Measurements from ENCODE around the gene RPL6. TPM values are rescaled to one million over a fixed set of nuclear protein-coding genes. Genes with fewer than 3 reads are reported as not detected.
"Not testable (repeated sequence)": the region's sequence is repeated elsewhere in the genome, so short reads cannot be mapped to it uniquely, and the experiment has no call there.

The RPL6 gene
- polyA plus RNA-seq, 1 donor from 2014 or later = 701 TPM

DNA sequence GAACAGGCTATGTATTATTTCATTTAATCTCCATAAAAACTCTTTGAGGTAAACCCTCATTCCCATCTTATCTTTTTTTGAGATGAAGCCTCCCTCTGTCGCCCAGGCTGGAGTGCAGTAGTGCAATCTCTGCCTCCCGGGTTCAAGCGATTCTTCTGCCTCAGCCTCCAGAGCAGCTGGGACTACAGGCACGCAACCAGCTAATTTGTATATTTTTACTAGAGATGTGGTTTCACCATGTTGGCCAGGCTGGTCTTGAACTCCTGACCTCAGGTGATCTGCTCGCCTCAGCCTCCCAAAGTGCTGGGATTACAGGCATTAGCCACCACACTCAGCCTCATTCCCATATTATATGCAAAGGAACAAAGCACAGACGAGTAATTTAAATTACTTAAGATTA lies 1.7 kb downstream of the RPL6 start:
- H3K27ac Mint-ChIP-seq = peak overlapping the region; percentile 84 to 100 (median 99)
- not testable (repeated sequence) for H3K9me3 Mint-ChIP-seq, H3K36me3 Mint-ChIP-seq, H3K27me3 Mint-ChIP-seq
- peaks cover 25 to 38% (median 28%) of the 10 kb centered on the region in 3 donors for H3K4me1 Mint-ChIP-seq
- peak overlapping the region; percentile 99 to 100 (median 100) for H3K4me3 Mint-ChIP-seq

DNA sequence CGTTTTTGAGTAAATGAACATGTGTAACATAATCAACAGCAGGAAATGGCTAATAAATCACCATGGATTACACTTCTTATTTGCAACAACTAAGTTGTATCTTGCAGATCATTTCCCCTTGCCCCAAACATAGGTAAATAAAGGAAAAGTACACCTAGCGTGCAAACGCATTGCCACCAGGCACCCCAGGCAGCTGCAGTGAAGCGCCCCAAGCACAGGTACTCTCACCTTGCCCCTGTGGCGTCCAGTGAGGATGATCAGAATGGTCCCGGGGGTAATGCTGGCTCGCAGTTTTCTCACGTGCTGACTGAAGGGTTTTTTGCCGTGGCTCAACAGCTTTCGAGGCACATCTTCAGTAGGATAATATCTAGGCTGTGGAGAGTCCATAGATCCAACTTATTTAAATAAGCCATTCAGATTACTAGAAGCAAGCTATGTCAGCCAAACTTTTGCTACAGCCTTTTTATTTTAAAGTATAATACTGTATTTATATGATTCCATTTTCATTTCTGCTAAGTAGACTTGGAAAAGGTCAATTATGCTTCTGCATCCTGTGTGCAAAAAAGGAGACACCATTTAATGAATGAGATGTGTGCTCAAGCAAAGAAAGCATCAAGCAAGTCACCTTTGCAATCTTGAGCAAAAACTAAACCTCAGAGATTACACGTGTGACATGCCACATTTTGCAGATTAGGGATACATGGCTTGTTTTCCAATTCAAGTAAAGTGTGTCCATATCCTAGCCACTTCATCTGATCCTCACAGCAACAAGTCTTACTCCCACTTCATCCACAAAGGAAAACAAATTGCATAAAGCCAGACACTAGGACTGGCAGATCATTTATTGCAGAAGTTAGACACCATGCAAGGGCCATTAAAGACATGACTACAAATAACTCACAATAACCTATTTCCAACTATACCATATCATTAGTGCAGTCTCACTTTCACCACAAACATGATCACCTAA lies 2.6 kb downstream of the RPL6 start:
- Mint-ChIP-seq H3K27me3 (no peaks in the 10 kb centered on the region), H3K36me3 (peaks cover 1% of the 10 kb centered on the region), H3K27ac (peak overlapping the region in 2 of 3 donors; percentile 59 to 99), H3K9me3 (no peaks in the 10 kb centered on the region), H3K4me3 (peak overlapping the region; percentile 46 to 100 (median 100)), H3K4me1 (peaks cover 25 to 38% (median 28%) of the 10 kb centered on the region in 3 donors)

DNA sequence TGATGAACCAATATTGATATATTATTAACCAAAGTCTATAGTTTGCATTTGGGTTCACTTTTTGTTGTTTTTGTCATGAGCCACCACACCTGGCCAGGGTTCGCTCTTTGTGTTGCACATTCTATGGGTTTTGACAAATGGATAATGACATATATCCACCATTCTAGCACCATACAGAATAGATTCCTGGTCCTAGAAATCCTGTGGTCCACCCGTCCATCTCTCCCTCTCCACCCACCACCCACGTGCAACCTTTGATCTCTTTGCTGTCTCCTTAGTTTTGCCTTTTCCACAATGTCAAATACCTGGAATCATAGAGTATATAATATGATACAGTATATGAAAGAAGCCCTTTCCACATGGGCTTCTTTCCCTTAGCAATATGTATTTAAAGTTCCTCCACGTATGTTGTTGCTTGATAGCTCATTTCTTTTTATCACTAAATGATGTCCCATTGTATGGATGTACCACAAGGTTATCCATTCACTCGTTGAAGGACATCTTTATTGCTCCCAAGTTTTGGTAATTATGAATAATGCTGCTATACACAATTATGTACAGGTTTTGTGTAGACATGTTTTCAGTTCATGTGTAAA lies 7.4 kb downstream of the RPL6 start:
- no peaks in the 10 kb centered on the region for H3K27me3 Mint-ChIP-seq
- H3K4me3 Mint-ChIP-seq = no peak overlapping the region
- no peaks in the 10 kb centered on the region for H3K9me3 Mint-ChIP-seq
- H3K4me1 Mint-ChIP-seq = peaks cover 1 to 7% (median 3%) of the 10 kb centered on the region in 3 donors
- H3K36me3 Mint-ChIP-seq = peaks cover 3% of the 10 kb centered on the region
- H3K27ac Mint-ChIP-seq = no peak overlapping the region

DNA sequence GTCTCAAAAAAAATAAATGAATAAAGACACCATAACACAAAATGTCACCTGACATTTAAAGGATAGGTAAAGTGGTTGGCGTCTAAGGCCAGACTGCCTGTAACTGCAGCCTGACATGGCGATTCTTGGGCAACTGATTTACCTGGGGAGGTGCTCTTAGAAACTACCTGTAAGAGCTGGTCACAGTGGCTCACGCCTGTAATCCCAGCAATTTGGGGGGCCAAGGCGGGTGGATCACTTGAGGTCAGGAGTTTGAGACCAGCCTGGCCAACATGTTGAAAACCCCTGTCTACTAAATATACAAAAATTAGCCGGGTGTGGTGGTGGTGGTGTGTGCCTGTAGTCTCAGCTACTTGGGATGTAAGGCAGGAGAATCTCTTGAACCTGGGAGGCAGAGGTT lies 8.4 kb downstream of the RPL6 start:
- no peaks in the 10 kb centered on the region for H3K9me3 Mint-ChIP-seq
- H3K27me3 Mint-ChIP-seq = no peaks in the 10 kb centered on the region
- H3K4me1 Mint-ChIP-seq = peaks cover 0 to 5% (median 0%) of the 10 kb centered on the region in 3 donors
- H3K27ac Mint-ChIP-seq = no peak overlapping the region
- H3K4me3 Mint-ChIP-seq = no peak overlapping the region
- peaks cover 3% of the 10 kb centered on the region for H3K36me3 Mint-ChIP-seq

DNA sequence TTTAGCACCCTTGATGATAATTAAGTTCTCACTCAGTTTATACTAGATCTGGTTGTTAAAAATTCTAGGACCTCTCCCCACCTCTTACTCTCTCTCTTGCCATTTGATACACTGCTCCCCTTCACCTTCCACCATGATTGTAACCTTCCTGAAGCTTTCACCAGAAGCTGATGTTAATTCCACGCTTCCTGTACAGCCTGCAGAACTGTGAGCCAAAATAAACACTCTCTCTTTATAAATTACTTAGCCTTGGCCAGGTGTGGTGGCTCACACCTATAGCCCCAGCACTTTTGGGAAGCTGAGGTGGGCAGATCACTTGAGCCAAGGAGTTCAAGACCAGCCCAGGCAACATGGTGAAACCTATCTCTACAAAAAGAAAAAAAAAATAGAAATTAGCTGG lies 16.1 kb downstream of the RPL6 start:
- peaks cover 4% of the 10 kb centered on the region for H3K36me3 Mint-ChIP-seq
- H3K27me3 Mint-ChIP-seq = peaks cover 2% of the 10 kb centered on the region

DNA sequence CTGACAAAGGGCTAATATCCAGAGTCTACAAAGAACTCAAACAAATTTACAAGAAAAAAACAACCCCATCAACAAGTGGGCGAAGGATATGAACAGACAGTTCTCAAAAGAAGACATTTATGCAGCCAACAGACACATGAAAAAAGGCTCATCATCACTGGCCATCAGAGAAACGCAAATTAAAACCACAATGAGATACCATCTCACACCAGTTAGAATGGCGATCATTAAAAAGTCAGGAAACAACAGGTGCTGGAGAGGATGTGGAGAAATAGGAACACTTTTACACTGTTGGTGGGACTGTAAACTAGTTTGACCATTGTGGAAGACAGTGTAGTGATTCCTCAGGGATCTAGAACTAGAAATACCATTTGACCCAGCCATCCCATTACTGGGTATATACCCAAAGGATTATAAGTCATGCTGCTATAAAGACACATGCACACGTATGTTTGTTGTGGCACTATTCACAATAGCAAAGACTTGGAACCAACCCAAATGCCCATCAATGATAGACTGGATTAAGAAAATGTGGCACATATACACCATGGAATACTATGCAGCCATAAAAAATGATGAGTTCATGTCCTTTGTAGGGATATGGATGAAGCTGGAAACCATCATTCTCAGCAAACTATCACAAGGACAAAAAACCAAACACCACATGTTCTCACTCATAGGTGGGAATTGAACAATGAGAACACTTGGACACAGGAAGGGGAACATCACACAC lies 19.3 kb downstream of the RPL6 start:
- not testable (repeated sequence) for H3K36me3 Mint-ChIP-seq, H3K27me3 Mint-ChIP-seq, H3K4me3 Mint-ChIP-seq, H3K9me3 Mint-ChIP-seq, H3K27ac Mint-ChIP-seq
- peaks cover 2 to 11% (median 3%) of the 10 kb centered on the region in 3 donors for H3K4me1 Mint-ChIP-seq

More for the DNA sequence above, 16.1 kb downstream of the RPL6 start:
- no peak overlapping the region for H3K4me3 Mint-ChIP-seq
- H3K27ac Mint-ChIP-seq = no peak overlapping the region
- H3K4me1 Mint-ChIP-seq = no peaks in the 10 kb centered on the region
- peaks cover 0 to 4% (median 0%) of the 10 kb centered on the region in 3 donors for H3K9me3 Mint-ChIP-seq

DNA sequence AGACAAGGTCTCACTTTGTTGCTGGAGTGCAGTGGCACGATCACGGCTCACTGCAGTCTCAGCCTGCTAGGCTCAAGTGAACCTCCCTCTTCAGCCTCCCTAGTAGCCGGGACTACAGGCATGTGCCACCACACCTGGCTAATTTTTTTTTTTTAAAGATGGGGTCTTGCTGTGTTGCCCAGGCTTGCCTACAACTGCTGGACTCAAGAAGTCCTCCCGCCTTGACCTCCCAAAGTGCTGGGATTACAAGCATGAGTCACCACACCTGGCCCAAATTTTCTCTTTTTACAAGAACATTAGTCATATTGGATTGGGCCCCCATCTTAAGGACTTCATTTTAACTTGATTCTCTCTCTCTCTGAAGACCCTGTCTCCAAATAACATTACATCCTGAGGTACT lies 20.2 kb downstream of the RPL6 start:
- Mint-ChIP-seq H3K4me3 (peak overlapping the region in 1 of 4 donors; percentile 45), H3K36me3 (no peaks in the 10 kb centered on the region), H3K27ac (no peak overlapping the region), H3K9me3 (no peaks in the 10 kb centered on the region), H3K27me3 (peaks cover 5% of the 10 kb centered on the region), H3K4me1 (peaks cover 2 to 11% (median 3%) of the 10 kb centered on the region in 3 donors)

DNA sequence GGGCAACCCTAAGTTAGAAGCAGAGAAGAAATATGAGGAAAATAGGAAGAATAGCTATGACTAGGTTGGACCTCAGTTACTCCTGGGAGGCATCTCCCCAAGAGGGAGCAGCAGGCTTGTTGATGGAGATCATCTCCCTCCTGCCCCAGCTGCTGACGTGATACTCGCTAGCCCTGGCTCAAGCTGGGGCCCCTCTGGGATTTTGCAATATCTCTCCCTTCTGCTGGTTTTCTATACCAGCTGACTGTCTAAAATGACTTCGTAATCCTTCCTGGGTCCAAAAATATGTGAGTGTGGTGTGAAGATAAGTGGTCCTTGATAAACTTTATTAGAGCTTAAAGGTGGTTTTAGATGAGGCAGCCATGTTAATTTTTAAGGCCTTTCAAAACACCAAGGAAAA lies 22.7 kb downstream of the RPL6 start:
- no peaks in the 10 kb centered on the region for H3K9me3 Mint-ChIP-seq
- H3K36me3 Mint-ChIP-seq = no peaks in the 10 kb centered on the region
- peak overlapping the region in 1 of 3 donors; percentile 38 for H3K27ac Mint-ChIP-seq
- H3K4me1 Mint-ChIP-seq = peaks cover 6 to 17% (median 7%) of the 10 kb centered on the region in 3 donors
- H3K27me3 Mint-ChIP-seq = peaks cover 5% of the 10 kb centered on the region
- peak overlapping the region in 1 of 4 donors; percentile 69 for H3K4me3 Mint-ChIP-seq

DNA sequence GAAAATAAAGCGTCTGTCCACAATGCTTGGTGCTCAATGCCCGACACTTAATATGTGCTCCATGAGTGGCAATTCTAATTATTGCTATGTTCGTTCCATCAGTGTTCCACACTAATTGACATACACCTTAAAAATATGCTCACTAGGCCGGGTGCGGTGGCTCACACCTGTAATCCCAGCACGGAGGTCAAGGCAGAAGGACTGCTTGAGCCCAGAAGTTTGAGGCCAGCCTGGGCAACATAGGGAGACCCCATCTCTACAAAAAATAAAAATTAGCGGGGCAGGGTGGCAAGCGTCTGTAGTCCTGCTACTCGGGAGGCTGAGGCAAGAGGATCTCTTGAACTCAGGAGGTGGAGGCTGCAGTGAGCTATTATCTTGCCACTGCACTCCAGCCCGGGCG lies 26.5 kb downstream of the RPL6 start:
- Mint-ChIP-seq H3K27ac (peak overlapping the region; percentile 87 to 88 (median 88)), H3K4me1 (peaks cover 18 to 24% (median 23%) of the 10 kb centered on the region in 3 donors), H3K27me3 (peaks cover 1% of the 10 kb centered on the region), H3K4me3 (peak overlapping the region; percentile 87 to 98 (median 98)), H3K9me3 (no peaks in the 10 kb centered on the region), H3K36me3 (no peaks in the 10 kb centered on the region)

DNA sequence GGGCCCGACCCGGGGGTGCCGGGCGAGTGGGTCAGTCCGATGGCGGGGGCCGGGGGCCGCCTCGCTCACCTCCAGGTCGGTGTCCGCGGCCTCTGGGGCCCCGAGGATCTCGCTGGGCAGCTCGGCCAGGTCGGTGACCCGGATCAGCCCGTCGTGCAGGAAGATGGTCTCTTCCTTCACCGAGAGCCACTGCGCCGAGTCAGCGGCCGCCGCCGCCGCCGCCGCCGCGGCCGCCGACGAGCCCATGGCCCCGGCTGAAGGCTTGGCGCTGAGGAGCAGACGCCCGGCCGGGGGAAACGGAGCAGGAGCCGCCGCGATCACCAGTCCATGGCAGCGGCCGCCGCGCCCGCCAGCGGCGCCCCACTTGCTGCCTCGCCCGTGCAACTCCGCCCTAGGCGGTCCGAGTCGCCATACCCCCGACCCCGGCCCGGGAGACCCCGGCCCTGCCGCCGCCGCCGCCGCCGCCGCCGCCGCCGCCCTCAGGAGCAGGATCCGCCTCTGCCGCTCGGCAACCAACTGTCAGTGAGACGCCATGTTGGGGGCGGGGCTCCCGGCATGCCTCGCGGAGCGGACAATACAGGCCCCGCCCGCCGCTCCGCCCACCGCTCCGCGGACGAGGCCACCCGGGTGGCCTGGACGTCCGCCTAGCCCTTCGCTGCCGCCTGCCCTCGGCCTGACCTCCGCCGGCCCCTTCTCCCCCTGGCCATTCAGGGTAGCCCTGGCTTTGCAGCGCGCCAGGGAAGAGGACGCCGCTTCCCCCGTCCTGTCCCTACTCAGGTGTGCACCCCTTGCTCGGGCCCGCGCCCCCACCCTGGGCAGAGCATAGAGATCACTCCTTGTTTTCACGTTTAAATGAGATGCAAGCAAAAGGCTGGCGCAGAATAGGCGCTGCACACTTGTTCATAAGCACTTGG lies 27.3 kb downstream of the RPL6 start, which contains the start of gene HECTD4:
TSS of gene HECTD4 (minus strand) at position 549 of the 914 bp plus-strand sequence. CDS start at position 246, 303 bp downstream.
- Mint-ChIP-seq H3K27ac (peak within 1 kb of the TSS; percentile 88 to 93 (median 88)), H3K36me3 (no peaks in the 10 kb centered on the region), H3K4me1 (peaks cover 16 to 20% (median 19%) of the 10 kb centered on the region in 3 donors), H3K4me3 (peak within 1 kb of the TSS; percentile 89 to 98 (median 98)), H3K27me3 (no peaks in the 10 kb centered on the region), H3K9me3 (no peaks in the 10 kb centered on the region)

DNA sequence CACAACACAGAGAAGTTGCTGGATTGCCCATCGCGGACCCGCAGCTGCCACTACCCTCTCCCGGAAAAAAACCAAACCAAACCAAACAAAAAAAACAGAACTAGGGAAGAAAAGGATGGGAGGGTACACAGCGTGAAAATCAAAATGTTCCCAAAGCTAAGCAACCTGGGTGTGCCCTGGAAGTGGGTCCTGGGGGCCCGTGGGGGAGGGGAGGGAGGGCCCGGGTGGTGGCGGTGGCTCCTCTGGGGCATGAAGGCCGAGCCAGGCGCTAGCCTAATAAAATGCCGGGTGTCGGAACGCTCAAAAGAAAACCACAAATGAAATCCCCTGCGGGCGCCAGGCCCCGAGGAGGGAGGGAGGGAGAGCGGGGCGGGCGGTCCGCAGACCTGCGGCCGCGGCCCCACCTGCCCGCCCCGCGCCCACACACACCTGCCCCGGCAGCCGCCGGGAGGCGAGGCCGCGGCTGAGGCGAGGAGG lies 28.0 kb downstream of the RPL6 start:
- H3K9me3 Mint-ChIP-seq = no peaks in the 10 kb centered on the region
- no peaks in the 10 kb centered on the region for H3K27me3 Mint-ChIP-seq
- no peaks in the 10 kb centered on the region for H3K36me3 Mint-ChIP-seq
- H3K27ac Mint-ChIP-seq = peak overlapping the region; percentile 76 to 93 (median 88)
- H3K4me3 Mint-ChIP-seq = peak overlapping the region; percentile 89 to 96 (median 96)
- H3K4me1 Mint-ChIP-seq = peaks cover 16 to 19% (median 17%) of the 10 kb centered on the region in 3 donors

DNA sequence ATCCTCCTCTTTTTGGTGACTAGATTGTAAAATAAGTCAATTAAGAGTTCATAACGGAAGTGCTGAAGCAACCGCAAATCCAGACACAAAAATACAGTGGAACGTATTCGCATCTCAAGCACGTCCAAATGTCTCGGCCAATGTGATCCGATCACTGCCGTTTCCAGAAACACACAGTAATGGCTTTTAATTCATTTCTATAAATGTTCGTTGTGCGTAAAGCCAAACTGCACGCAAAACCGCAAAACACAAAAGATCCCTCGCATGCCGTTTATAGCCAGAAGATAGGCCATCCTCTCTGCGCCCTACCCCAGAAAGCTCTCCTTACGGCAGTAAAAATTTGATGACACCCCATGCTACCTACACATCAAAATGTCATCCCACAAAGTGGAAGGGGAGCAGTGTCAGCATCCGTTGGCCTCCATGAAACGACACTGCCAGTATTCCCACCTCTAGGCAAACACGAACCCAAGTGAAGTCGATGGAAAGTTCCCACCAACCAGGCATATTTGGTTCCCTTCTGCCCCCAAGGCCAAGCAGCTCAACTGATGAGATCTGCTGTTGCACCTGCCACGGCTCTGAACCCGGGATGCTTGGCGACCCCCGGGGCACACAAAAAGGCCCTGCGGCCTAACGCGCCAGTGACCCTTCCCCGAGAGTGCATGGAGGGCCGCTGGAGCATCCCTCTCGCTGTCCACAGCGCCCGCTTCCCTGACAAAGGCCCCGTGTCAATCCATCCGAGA lies 28.6 kb downstream of the RPL6 start:
- H3K27me3 Mint-ChIP-seq = no peaks in the 10 kb centered on the region
- H3K9me3 Mint-ChIP-seq = no peaks in the 10 kb centered on the region
- peaks cover 14 to 19% (median 18%) of the 10 kb centered on the region in 3 donors for H3K4me1 Mint-ChIP-seq

DNA sequence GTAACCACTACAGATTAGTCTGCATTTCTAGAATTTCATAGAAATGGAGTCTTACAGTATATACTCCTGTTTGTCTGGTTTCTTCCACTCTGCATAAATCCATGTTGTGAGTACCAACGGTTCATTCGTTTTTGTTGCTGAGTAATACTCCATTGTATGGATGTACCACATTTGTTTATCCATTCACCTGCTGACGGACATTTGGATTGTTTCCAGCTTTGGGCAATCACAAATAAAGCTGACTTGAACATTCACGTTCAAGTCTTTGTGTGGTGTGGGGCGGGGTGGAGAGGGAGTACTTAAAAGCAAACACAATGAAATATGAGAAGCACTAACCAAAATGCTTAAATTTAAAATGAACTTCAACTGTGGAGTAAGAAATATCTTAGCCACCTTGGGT lies 34.3 kb downstream of the RPL6 start:
- no peaks in the 10 kb centered on the region for H3K9me3 Mint-ChIP-seq
- H3K36me3 Mint-ChIP-seq = peaks cover 5% of the 10 kb centered on the region
- H3K27me3 Mint-ChIP-seq = no peaks in the 10 kb centered on the region
- peak overlapping the region in 1 of 3 donors; percentile 12 for H3K27ac Mint-ChIP-seq
- H3K4me3 Mint-ChIP-seq = no peak overlapping the region
- peaks cover 5 to 18% (median 11%) of the 10 kb centered on the region in 3 donors for H3K4me1 Mint-ChIP-seq

More for the DNA sequence above, 28.6 kb downstream of the RPL6 start:
- Mint-ChIP-seq H3K4me3 (peak overlapping the region; percentile 89 to 96 (median 96)), H3K36me3 (no peaks in the 10 kb centered on the region), H3K27ac (peak overlapping the region; percentile 76 to 93 (median 88))
